ENCODE results near the gene SLC9C2.

DNA sequence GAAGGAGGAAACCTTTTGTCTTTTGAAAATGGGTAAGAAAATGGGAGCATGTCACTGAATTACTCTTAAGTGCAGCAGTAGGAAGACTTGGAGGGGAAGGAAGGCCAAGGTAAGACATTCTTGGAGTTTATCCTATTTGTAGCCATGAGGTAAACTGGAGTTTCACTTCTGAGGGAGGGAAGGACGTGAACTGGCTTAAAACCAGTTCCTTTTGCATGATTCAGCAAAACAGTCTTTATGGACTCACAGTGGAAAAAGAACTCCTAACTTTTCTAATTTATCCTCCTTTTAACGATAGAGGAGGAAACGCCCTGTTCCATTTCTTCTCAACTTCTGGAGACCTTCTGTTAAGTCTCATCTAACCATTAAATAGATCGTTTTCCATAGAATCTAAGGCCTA, 123.2 kb downstream of the SLC9C2 start:
- TF ChIP-seq, protein P1, sequence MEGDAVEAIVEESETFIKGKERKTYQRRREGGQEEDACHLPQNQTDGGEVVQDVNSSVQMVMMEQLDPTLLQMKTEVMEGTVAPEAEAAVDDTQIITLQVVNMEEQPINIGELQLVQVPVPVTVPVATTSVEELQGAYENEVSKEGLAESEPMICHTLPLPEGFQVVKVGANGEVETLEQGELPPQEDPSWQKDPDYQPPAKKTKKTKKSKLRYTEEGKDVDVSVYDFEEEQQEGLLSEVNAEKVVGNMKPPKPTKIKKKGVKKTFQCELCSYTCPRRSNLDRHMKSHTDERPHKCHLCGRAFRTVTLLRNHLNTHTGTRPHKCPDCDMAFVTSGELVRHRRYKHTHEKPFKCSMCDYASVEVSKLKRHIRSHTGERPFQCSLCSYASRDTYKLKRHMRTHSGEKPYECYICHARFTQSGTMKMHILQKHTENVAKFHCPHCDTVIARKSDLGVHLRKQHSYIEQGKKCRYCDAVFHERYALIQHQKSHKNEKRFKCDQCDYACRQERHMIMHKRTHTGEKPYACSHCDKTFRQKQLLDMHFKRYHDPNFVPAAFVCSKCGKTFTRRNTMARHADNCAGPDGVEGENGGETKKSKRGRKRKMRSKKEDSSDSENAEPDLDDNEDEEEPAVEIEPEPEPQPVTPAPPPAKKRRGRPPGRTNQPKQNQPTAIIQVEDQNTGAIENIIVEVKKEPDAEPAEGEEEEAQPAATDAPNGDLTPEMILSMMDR (IDR thresholded peaks at IDR 0.05): no peak
- no peak for TF ChIP-seq EP300 (IDR thresholded peaks at IDR 0.05)

Data from gastroesophageal sphincter (tissue), 3 donors.